GM12801 (cell line): Measurements from ENCODE around the gene AP1G2.

ENCODE experiments used
- TF ChIP-seq, protein P1 (sequence below): IDR thresholded peaks from one replicate; pipeline ENCODE4 v1.5.1; 2011; ENCODE audit warnings: control low read depth; ENCODE audit not compliant: insufficient read length; ENCODE audit errors: extremely low read depth

AP1G2 gene

DNA sequence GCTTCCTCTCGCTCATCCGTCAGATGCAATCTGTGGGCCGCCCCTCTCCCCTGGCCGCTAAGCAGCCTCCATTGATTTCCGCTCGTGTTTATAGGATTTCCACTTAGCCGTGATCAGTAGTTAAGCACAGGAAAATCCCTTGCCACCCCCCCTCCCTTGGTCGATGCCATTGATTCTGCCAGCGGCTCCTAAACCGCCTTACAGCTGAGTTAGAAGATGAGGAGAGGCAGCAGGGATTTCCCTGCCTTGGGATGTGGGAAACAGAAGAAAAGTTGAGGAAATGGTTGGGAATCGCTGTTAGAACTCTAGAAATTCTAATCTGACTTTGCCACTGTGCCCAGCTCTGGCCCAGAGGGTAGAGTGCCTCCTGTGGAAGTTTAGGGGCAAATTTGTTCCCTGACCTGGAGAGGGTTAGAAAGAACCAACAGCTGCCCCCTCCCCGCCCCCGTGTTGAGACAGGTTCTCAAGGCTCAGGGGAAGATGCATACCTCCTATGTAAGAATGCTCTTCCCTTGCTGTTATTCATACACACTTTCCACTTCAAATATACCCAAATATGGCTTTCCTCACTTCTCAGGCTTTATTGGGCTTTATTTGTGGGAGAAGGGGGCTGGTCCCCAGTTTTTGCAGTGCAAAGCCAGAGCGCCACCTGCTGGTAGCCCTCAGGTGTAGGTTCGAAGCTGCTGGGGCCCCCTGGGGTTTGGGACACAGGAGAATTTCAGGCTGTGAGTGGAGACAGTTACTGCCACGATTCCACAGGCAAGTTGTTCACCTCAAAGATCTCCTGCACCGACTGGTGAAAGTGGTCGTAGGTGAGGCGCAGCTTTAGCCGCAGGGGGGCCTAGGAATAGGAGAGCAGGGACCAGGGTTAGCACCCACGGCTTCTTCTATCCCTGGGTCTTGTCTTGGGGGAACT is 8.3 kb downstream of the AP1G2 start:
- TF ChIP-seq, protein P1, sequence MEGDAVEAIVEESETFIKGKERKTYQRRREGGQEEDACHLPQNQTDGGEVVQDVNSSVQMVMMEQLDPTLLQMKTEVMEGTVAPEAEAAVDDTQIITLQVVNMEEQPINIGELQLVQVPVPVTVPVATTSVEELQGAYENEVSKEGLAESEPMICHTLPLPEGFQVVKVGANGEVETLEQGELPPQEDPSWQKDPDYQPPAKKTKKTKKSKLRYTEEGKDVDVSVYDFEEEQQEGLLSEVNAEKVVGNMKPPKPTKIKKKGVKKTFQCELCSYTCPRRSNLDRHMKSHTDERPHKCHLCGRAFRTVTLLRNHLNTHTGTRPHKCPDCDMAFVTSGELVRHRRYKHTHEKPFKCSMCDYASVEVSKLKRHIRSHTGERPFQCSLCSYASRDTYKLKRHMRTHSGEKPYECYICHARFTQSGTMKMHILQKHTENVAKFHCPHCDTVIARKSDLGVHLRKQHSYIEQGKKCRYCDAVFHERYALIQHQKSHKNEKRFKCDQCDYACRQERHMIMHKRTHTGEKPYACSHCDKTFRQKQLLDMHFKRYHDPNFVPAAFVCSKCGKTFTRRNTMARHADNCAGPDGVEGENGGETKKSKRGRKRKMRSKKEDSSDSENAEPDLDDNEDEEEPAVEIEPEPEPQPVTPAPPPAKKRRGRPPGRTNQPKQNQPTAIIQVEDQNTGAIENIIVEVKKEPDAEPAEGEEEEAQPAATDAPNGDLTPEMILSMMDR, result no peak

DNA sequence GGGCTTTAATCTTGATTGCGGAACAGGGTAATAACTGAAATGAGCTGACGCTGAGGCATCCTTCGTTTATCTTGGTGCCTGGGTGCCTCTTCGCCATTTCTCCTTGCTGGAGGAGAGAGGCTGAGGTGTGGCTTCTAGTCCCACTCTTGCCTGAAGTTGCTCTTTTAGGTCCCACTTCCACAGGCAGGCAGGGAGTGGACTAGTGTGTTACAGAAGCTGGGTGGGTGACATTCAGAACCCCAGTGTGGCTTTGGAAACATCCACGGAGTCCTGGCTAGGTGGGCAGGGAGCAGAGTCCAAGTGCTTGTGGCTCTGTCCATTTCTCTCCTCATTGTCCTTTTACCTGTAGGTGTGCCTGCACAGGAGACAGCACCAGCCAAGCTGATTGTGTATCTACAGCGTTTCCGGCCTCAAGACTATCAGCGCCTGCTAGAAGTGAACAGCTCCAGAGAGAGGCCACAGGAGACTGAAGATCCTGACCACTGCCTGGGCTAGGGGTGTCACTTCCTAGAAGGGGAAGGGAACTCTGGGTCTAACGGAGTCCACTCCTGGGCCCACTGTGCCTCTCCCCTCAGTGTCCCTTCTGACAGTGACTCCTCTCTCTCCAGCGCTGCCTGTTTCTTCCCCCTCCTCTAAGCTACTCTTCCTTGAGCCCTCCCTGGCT is 9.1 kb downstream of the AP1G2 start:
- TF ChIP-seq, protein P1, result no peak

DNA sequence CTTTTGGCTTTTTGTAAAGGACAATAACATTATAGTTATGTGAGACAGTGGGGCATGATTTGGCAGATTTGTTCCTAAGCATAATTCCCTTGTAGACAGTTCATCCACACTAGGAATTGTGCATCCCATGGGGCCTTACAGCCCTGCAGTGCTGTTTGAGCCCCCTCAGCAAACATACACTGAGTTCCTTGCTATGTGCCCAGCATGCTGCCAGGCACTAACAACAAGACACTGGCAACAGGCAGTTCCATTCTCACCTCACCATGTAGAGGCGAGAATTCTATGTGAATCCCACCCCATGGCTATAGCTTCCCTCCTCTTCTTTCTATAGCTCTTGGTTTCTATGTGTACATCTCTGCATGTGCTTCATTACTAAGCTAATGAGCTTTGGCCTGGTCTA is 9.6 kb downstream of the AP1G2 start:
- TF ChIP-seq, protein P1, result no peak

DNA sequence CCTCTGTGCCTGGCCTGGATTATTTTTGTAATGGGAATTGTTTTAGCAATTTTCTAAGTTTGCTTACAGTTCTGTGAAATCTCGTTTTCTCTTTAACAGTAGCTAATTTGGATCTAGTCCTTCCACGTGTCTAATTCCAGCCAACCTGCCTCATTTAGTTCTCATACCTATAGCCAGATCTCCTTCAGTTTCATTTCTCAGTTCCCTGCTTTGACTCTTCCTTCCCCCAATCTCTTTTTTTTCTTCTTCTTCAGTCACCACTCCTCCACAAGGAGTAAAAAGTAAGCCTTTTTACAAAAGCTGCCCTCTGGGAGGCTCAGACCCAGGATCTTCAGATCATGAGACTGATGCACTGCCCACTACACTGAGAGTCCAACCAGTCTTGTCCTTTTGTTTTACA is 10.1 kb downstream of the AP1G2 start:
- TF ChIP-seq, protein P1, result no peak

DNA sequence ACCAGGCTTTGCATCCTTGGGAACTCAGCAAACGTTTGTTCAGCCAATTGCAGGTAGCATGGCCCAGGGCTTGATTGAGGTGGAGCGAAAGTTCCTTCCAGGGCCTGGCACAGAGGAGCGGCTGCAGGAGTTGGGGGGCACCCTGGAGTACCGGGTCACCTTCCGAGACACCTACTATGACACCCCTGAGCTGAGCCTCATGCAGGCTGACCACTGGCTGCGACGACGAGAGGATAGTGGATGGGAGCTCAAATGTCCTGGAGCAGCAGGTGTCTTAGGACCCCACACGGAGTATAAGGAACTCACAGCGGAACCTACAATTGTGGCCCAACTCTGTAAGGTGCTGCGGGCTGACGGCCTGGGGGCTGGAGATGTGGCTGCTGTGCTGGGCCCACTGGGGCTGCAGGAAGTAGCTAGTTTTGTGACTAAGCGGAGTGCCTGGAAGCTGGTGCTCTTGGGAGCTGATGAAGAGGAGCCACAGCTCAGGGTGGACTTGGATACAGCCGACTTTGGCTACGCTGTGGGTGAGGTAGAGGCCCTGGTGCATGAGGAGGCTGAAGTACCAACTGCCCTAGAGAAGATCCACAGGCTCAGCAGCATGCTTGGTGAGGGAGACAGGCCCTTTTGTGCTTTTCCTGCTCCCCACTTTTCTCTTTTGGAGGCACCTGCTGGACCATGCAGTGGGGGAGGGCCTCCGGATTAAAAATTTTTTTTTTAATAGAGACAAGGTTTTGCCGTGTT is 10.7 kb downstream of the AP1G2 start:
- TF ChIP-seq, protein P1, result no peak

DNA sequence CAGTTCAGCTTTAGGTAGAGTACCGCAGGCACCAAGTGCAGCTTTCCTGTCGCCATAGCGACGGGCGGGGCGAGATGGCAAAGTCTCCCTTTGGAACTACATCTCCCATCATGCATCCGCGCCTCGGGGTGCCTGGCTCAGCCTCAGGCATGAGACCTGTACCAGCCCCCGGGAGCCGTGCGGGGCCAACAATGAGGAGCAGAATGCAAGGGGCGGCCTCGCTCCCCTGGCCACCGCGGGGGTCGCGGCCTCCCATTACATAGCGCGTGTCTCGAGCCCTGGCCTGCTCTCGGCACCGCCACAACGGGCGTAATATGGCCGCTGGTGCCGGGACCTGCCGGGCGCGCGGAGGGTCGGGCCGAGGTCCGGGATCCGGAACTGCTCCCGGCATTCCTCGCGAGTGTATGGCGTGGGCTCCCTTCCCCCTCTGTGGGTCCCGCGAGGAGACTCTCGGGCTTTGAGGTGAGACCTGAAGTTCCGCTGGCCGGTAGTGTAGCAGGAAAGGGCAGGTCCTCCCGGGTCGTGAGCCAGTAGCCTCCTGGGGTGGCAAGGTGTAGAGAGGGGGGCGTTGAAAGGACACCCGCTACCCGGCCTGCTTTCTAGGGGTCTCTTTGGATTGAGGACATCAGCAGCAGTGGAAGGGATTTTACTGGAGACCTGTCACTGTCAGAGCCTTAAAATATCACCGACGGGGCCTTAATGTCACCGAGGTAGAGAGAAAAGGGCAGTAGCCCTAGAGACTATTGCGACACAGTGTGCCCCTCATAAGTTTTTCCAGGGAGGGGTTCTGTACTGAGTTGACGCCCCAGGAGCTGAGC is 11.5 kb downstream of the AP1G2 start, which contains the start of gene THTPA:
Gene THTPA, plus strand, starts transcription at position 390 of the 818 bp plus-strand sequence. CDS start 487 bp downstream, outside the sequence.
- TF ChIP-seq, protein P1, result no peak

DNA sequence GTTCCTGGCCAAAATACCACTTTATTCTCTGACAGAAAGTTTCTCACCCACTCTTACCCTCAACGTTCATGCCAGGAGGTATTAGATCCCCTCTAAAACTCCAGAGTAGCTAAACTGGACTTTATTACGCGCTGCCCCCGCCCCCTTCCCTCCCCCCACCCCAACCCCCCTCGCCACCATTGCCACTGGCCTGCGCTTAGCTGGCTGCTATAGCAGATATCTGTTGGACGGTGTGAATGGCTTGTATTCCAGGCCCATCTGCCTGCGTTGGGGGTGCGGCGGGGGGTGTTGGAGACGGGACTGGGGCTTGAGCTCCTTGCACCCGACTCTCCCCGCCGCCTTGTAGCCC is 12.1 kb downstream of the AP1G2 start:
- TF ChIP-seq, protein P1, result no peak
